A673 (cell line): ENCODE data around the gene WBP1L. TPM values are rescaled to one million over a fixed set of nuclear protein-coding genes. Genes with fewer than 3 reads are reported as not detected.

Experiments
- BruUV-seq: library from RNA; stranded (reverse); fragments of 400-500 nt; replicated peaks from 2 replicates; lab custom pipeline; 2021; lab: Mats Ljungman, UMichigan
- CTCF ChIA-PET: fragments of 300-600 bp; sonication (Branson Sonifier 250); formaldehyde crosslinking; loops from one replicate; lab custom pipeline; 2022; ENCODE audit warnings: antibody characterized with exemption; lab: Charles Lee
- POLR2A ChIA-PET: fragments of 300-600 bp; sonication (Branson Sonifier 250); formaldehyde crosslinking; loops from one replicate; lab custom pipeline; 2022; ENCODE audit warnings: antibody characterized with exemption; ENCODE audit not compliant: low non-redundant PET; lab: Charles Lee
- DNase-seq: peaks from one replicate; pipeline ENCODE4 v3.0.0-alpha.2; 2015; ENCODE audit warnings: low spot score
- H3K27ac ChIP-seq: fragments of 200-600 bp; sonication (generic); 2 replicates; pipeline ENCODE4 v1.5.1; 2016; ENCODE audit warnings: mixed run types, low read depth, mild to moderate bottlenecking, mixed read lengths, antibody characterized with exemption, low read length; ENCODE audit not compliant: poor library complexity, severe bottlenecking
- H3K27me3 ChIP-seq: fragments of 200-600 bp; sonication (generic); replicated peaks from 2 replicates; pipeline ENCODE4 v1.6.1; 2017; ENCODE audit warnings: mixed run types, low read depth, mild to moderate bottlenecking, mixed read lengths, antibody characterized with exemption, low read length; ENCODE audit not compliant: insufficient read depth, poor library complexity
- H3K36me3 ChIP-seq: fragments of 200-600 bp; sonication (generic); 2 replicates; pipeline ENCODE4 v1.6.1; 2016; ENCODE audit warnings: mixed run types, mild to moderate bottlenecking, mixed read lengths, antibody characterized with exemption, low read length; ENCODE audit not compliant: insufficient read depth, poor library complexity, severe bottlenecking
- H3K4me1 ChIP-seq: fragments of 200-600 bp; sonication (generic); 2 replicates; pipeline ENCODE4 v1.6.1; 2017; ENCODE audit warnings: mixed run types, mild to moderate bottlenecking, mixed read lengths, antibody characterized with exemption, low read length; ENCODE audit not compliant: insufficient read depth, poor library complexity, severe bottlenecking
- H3K4me3 ChIP-seq: fragments of 200-600 bp; sonication (generic); 2 replicates; pipeline ENCODE4 v1.5.1; 2016; ENCODE audit warnings: low read depth, mixed run types, mild to moderate bottlenecking, mixed read lengths, low read length; ENCODE audit not compliant: poor library complexity, severe bottlenecking
- H3K9me3 ChIP-seq: fragments of 200-600 bp; sonication (generic); 2 replicates; pipeline ENCODE4 v1.6.1; 2016; ENCODE audit warnings: mixed run types, low read depth, mild to moderate bottlenecking, mixed read lengths, antibody characterized with exemption, low read length; ENCODE audit not compliant: poor library complexity, severe bottlenecking
- CTCF ChIP-seq: fragments of 300-800, 200-600 bp; sonication (generic); conservative IDR thresholded peaks from 2 replicates; pipeline ENCODE4 v1.5.1; 2017; ENCODE audit warnings: low read depth, mild to moderate bottlenecking, antibody characterized with exemption, low read length, moderate library complexity, mixed read lengths
- EZH2 ChIP-seq: fragments of 200-600 bp; sonication (generic); IDR thresholded peaks from 2 replicates; pipeline ENCODE4 v1.6.1; 2017; ENCODE audit warnings: borderline replicate concordance, low read depth, mild to moderate bottlenecking, mixed read lengths, antibody characterized with exemption, low read length; ENCODE audit not compliant: poor library complexity, severe bottlenecking
- intact Hi-C: fragments of 100-400 bp; cut with micrococcal nuclease; formaldehyde crosslinking; loops from one replicate; pipeline ENCODE4 v1.10.0; 2022; ENCODE audit not compliant: unreplicated experiment
- total RNA-seq: library from RNA; stranded (reverse); gene quantifications from 2 replicates; pipeline ENCODE4 v1.2.3, GENCODE V29; 2021

Gene WBP1L
- total RNA-seq, 1 experiment from 2014 or later: 20.3 TPM

GRCh38 chr10:102720775-102721301 is 22.9 kb upstream of the WBP1L start:
- peaks cover 8% of the 10 kb centered on the region for H3K36me3 ChIP-seq
- H3K4me1 ChIP-seq: peaks cover 17% of the 10 kb centered on the region
- intact Hi-C loops: loop anchor here (10.0 kb wide), 1 partner anchor 344 kb away; no protein-coding TSS in a partner anchor
- TF ChIP-seq CTCF (no peak), EZH2 (no peak)
- ChIA-PET POLR2A (no interaction called here), CTCF (no interaction called here)
- no peak for DNase-seq
- no peaks in the 10 kb centered on the region for H3K9me3 ChIP-seq
- H3K27ac ChIP-seq: no peak overlapping the region
- no peak overlapping the region for H3K4me3 ChIP-seq
- no TSS peak for BruUV-seq
- H3K27me3 ChIP-seq: no peaks in the 10 kb centered on the region

GRCh38 chr10:102721954-102722353 is 21.8 kb upstream of the WBP1L start:
- TF ChIP-seq EZH2: no peak
- no peak for TF ChIP-seq CTCF
- no peak overlapping the region for H3K27ac ChIP-seq
- peaks cover 13% of the 10 kb centered on the region for H3K4me1 ChIP-seq
- H3K36me3 ChIP-seq: peaks cover 16% of the 10 kb centered on the region
- no peak for DNase-seq
- POLR2A ChIA-PET: no interaction called here
- CTCF ChIA-PET: interaction anchor here (0.6 kb wide), 1 partner anchor 79 kb away, joined by 3 read pairs; no protein-coding TSS in a partner anchor
- H3K9me3 ChIP-seq: no peaks in the 10 kb centered on the region
- intact Hi-C loops: loop anchor here (10.0 kb wide), 1 partner anchor 343 kb away; no protein-coding TSS in a partner anchor
- no TSS peak for BruUV-seq
- H3K27me3 ChIP-seq: no peaks in the 10 kb centered on the region
- no peak overlapping the region for H3K4me3 ChIP-seq

- DNase-seq: no peak
- no peaks in the 10 kb centered on the region for H3K9me3 ChIP-seq
- BruUV-seq: no TSS peak
- intact Hi-C loops: loop anchor here (10.0 kb wide), 1 partner anchor 341 kb away; no protein-coding TSS in a partner anchor
- H3K4me3 ChIP-seq: no peak overlapping the region
- peaks cover 5% of the 10 kb centered on the region for H3K4me1 ChIP-seq
- ChIA-PET POLR2A (no interaction called here), CTCF (no interaction called here)
- peaks cover 20% of the 10 kb centered on the region for H3K36me3 ChIP-seq
- TF ChIP-seq CTCF: no peak
- TF ChIP-seq EZH2: no peak
- H3K27ac ChIP-seq: no peak overlapping the region
- H3K27me3 ChIP-seq: no peaks in the 10 kb centered on the region
Measured at GRCh38 chr10:102723989-102724388, 19.8 kb upstream of the WBP1L start.
